Measurements from ENCODE around the gene C1GALT1.

The C1GALT1 gene

DNA sequence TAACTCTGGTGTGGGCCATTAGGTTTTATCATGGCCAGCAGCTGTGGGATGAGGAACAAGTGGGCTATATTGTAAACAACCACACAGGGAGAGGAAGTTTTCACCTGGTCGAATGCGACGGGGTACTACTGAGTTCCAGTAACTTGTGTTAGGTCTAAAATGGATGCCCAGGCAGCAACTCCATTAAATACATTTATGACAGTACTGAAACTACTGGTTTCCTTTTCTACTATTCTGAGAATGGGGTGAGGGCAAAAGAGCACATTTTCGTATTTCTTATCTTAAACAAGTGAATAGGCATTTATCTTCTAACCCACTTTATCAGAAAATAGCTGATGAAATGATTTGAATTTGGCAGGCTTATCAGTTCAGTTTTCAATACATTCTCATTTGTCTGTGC lies 109.7 kb downstream of the C1GALT1 start:
- no peak for DNase-seq

DNA sequence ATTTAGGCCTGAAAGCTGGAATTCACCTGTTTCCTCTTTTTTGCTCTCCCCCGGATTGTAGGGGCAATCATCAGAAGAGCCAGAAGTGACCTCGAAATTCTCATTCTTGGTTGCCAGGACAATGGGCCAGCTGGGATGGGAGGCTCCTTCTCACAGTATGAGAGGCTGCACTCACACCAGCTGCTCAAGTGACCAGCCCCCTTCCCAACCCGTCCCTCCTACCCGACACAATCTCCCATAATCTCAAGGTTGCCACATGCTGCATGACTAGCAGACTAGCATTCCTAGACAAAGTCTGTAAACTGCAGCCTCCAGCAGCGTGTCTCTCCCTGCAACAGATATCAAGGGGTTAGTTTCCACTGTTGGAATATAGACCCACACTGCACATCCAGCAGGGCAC lies 110.3 kb downstream of the C1GALT1 start:
- DNase-seq = no peak

DNA sequence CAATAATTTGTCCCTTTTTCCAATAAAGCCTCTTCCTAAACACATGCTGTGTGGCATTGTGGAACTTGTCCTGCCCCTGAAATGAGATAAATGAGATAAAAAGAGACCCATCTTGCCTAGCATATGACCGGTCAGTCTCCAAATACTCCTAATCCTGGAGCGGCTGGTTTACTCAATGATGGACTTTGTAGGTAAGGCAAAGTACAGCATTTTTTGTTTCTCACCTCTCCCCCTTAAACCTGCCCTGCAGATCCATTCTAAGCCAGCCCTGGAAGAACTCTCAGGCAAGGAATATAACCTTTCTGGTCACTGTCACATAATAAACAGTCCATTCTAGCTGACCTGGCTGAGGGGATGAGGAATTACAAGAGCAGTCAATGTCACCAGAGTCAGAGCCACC lies 110.7 kb downstream of the C1GALT1 start:
- no peak for DNase-seq

DNA sequence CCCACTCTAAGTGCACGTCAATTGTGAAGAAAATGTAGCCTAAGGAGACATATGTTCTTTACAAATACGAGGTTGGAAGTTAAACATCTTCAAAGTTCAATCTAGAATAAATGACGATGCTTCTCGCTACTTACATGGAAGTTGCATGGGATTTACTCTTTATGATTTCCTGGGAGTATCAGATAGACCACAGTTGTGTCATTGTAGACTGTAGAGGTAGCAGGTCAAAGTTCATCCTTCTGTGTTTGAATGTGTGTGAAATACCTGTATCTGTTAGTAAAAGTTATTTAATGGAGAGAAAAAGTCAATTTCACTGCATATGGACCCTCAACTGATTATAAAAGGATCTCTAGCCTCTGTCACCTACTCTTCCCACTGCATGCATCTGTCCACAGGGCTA lies 112.6 kb downstream of the C1GALT1 start:
- no peak for DNase-seq

Data from NCI-H524 (cell line).